Large intestine (tissue), 3 donors: ENCODE data around the gene FGB. TPM values are rescaled to one million over a fixed set of nuclear protein-coding genes. Genes with fewer than 3 reads are reported as not detected.
A peak's percentile ranks its signal among the peaks of the same experiment; 100 is the strongest.
"Not testable (repeated sequence)": the region's sequence is repeated elsewhere in the genome, so short reads cannot be mapped to it uniquely, and the experiment has no call there.

Experiments
- DNase-seq, 2 donors: peaks; one replicate each; pipeline versions ENCODE4 v3.0.0 to v3.0.0-alpha.2; 2013
- H3K27ac ChIP-seq: one replicate; pipeline ENCODE4 v1.5.1; 2013; ENCODE audit warnings: low read length
- H3K27me3 ChIP-seq: 2 replicates; pipeline ENCODE4 v1.6.1; 2013; ENCODE audit warnings: low read length; ENCODE audit not compliant: control insufficient read depth, insufficient read depth
- H3K36me3 ChIP-seq: 2 replicates; pipeline ENCODE4 v1.6.1; 2013; ENCODE audit warnings: low read length; ENCODE audit not compliant: control insufficient read depth, insufficient read depth
- H3K4me1 ChIP-seq: one replicate; pipeline ENCODE4 v1.6.1; 2013; ENCODE audit warnings: low read length; ENCODE audit not compliant: control insufficient read depth, insufficient read depth
- H3K4me3 ChIP-seq: one replicate; pipeline ENCODE4 v1.5.1; 2013; ENCODE audit warnings: low read length
- H3K9me3 ChIP-seq: one replicate; pipeline ENCODE4 v1.6.1; 2013; ENCODE audit warnings: mild to moderate bottlenecking, low read depth, low read length, moderate library complexity; ENCODE audit not compliant: control insufficient read depth
- WGBS: methylation state at CpG from one replicate; pipeline ENCODE4 v1.1.5; 2013; ENCODE audit warnings: low lambda C conversion rate; ENCODE audit not compliant: insufficient coverage; 5-methylcytosine and 5-hydroxymethylcytosine counted together
- polyA plus RNA-seq: library from polyadenylated mRNA; unstranded; fragments of 120-200 nt; gene quantifications from one replicate; pipeline ENCODE4 v1.2.1, GENCODE V29; 2013

Gene FGB
- polyA plus RNA-seq, 1 donor: 213 TPM

GRCh38 chr4:154593868-154594267 is 31.1 kb downstream of the FGB start:
- Histone ChIP-seq H3K4me3 (no peak overlapping the region), H3K27me3 (no peaks in the 10 kb centered on the region), H3K9me3 (no peaks in the 10 kb centered on the region), H3K4me1 (peaks cover 30% of the 10 kb centered on the region), H3K27ac (no peak overlapping the region), H3K36me3 (no peaks in the 10 kb centered on the region)
- DNase-seq: no peak
- WGBS: 100% methylated on average over 1 of the region's 2 CpGs

- no CpG with 5 or more reads among the region's 3 CpGs for WGBS
- DNase-seq, H3K27me3 ChIP-seq, H3K9me3 ChIP-seq, H3K4me3 ChIP-seq, H3K36me3 ChIP-seq, H3K27ac ChIP-seq: not testable (repeated sequence)
- peaks cover 30% of the 10 kb centered on the region for H3K4me1 ChIP-seq
Observed at GRCh38 chr4:154594343-154594742, 31.5 kb downstream of the FGB start.

GRCh38 chr4:154595807-154596206 is 33.0 kb downstream of the FGB start:
- Histone ChIP-seq H3K27ac (no peak overlapping the region), H3K4me3 (no peak overlapping the region), H3K27me3 (no peaks in the 10 kb centered on the region), H3K9me3 (no peaks in the 10 kb centered on the region), H3K4me1 (peaks cover 29% of the 10 kb centered on the region), H3K36me3 (no peaks in the 10 kb centered on the region)
- DNase-seq: peak; percentile 61 to 81

GRCh38 chr4:154597281-154597680 is 34.5 kb downstream of the FGB start:
- H3K27me3 ChIP-seq, H3K9me3 ChIP-seq, DNase-seq, H3K27ac ChIP-seq, H3K36me3 ChIP-seq, H3K4me3 ChIP-seq: not testable (repeated sequence)
- 100% methylated on average over 2 of the region's 11 CpGs for WGBS
- H3K4me1 ChIP-seq: peaks cover 21% of the 10 kb centered on the region

GRCh38 chr4:154597798-154598774 is 35.3 kb downstream of the FGB start:
- Histone ChIP-seq H3K9me3 (no peaks in the 10 kb centered on the region), H3K4me3 (no peak overlapping the region), H3K4me1 (peaks cover 13% of the 10 kb centered on the region), H3K36me3 (no peaks in the 10 kb centered on the region), H3K27me3 (no peaks in the 10 kb centered on the region), H3K27ac (no peak overlapping the region)
- DNase-seq: peak in 1 of 2 donors; percentile 47
- no CpG with 5 or more reads among the region's 7 CpGs for WGBS

GRCh38 chr4:154602404-154603020 is 39.7 kb downstream of the FGB start:
- Histone ChIP-seq H3K4me1 (peaks cover 6% of the 10 kb centered on the region), H3K36me3 (peaks cover 2% of the 10 kb centered on the region), H3K27ac (no peak overlapping the region), H3K9me3 (no peaks in the 10 kb centered on the region), H3K4me3 (no peak overlapping the region), H3K27me3 (no peaks in the 10 kb centered on the region)
- WGBS: no CpG with 5 or more reads among the region's 1 CpG
- DNase-seq: no peak

- H3K36me3 ChIP-seq: peaks cover 2% of the 10 kb centered on the region
- DNase-seq: no peak
- no peaks in the 10 kb centered on the region for H3K27me3 ChIP-seq
- H3K4me3 ChIP-seq: no peak overlapping the region
- peaks cover 2% of the 10 kb centered on the region for H3K4me1 ChIP-seq
- 93% methylated on average over 2 of the region's 6 CpGs for WGBS
- no peaks in the 10 kb centered on the region for H3K9me3 ChIP-seq
- H3K27ac ChIP-seq: no peak overlapping the region
Observed at GRCh38 chr4:154603033-154603943, 40.5 kb downstream of the FGB start.

GRCh38 chr4:154604696-154605200 is 41.9 kb downstream of the FGB start:
- Histone ChIP-seq H3K27ac (no peak overlapping the region), H3K4me1 (no peaks in the 10 kb centered on the region), H3K27me3 (no peaks in the 10 kb centered on the region), H3K36me3 (peaks cover 2% of the 10 kb centered on the region), H3K9me3 (no peaks in the 10 kb centered on the region), H3K4me3 (no peak overlapping the region)
- DNase-seq: no peak
- WGBS: 94% methylated on average over 2 of the region's 4 CpGs

- peaks cover 2% of the 10 kb centered on the region for H3K36me3 ChIP-seq
- no peak overlapping the region for H3K4me3 ChIP-seq
- no peaks in the 10 kb centered on the region for H3K9me3 ChIP-seq
- no peak overlapping the region for H3K27ac ChIP-seq
- H3K4me1 ChIP-seq: no peaks in the 10 kb centered on the region
- no CpG with 5 or more reads among the region's 6 CpGs for WGBS
- DNase-seq: no peak
- no peaks in the 10 kb centered on the region for H3K27me3 ChIP-seq
Observed at GRCh38 chr4:154606728-154607723, 44.2 kb downstream of the FGB start.
